ENCODE results near the gene ZNF609.

The ZNF609 gene

DNA sequence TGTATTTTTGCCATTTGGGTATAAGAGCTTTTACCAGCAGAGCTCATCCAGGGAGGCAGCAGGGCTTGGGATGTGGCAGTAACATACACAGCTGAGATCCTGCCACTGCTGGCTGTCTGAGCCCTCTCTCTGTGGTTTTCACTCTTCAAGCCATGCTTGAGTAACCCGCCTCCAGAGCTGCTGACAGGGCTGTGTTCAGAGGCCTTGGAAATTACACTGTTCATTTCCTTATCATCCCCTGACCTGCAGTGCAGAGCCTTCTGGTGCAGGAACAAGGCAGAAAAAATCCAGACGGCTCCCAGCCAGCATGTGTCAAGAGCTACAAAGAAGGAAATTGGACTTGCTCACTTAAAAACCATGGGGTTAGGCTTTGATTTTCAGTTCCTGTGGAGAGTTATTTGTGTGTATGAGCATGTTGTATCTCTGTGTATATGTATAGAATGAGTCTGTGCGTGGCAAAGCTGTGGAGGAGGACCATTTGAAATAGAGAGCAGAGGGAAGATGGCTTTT is 47.0 kb downstream of the ZNF609 start:
- TF ChIP-seq, protein P1, sequence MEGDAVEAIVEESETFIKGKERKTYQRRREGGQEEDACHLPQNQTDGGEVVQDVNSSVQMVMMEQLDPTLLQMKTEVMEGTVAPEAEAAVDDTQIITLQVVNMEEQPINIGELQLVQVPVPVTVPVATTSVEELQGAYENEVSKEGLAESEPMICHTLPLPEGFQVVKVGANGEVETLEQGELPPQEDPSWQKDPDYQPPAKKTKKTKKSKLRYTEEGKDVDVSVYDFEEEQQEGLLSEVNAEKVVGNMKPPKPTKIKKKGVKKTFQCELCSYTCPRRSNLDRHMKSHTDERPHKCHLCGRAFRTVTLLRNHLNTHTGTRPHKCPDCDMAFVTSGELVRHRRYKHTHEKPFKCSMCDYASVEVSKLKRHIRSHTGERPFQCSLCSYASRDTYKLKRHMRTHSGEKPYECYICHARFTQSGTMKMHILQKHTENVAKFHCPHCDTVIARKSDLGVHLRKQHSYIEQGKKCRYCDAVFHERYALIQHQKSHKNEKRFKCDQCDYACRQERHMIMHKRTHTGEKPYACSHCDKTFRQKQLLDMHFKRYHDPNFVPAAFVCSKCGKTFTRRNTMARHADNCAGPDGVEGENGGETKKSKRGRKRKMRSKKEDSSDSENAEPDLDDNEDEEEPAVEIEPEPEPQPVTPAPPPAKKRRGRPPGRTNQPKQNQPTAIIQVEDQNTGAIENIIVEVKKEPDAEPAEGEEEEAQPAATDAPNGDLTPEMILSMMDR (IDR thresholded peaks at IDR 0.05; ENCODE audit: low read depth, low read length), result no peak
- no peak overlapping the region for H3K4me3 ChIP-seq (ENCODE audit: low read depth, low read length)
- DNase-seq (ENCODE audit: low read depth, low spot score), result peak; percentile 86
- in situ Hi-C loops (cut with HindIII; ENCODE audit: low sequenced_read_pairs), result no loop called here

DNA sequence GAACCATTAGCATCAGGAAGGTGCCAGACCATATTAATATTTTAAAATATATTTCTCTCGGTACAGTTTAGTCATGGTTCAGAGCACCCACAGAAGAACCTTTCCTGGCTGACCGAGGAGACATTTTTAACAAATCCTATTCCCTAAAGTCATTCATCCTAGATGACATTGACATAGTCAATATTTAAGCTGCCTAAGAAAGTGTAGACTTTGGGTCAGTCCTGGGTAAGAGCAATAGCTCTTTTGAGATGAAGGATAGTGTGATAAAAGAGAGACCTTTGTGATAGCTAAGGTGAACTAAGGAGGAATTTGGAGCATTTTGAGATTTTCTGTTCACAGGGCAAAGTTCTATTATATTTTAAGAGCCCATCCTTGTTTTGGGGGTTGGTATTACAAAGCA is 47.5 kb downstream of the ZNF609 start:
- no peak for DNase-seq (ENCODE audit: low read depth, low spot score)
- TF ChIP-seq, protein P1 (IDR thresholded peaks at IDR 0.05; ENCODE audit: low read depth, low read length), result no peak
- in situ Hi-C loops (cut with HindIII; ENCODE audit: low sequenced_read_pairs), result no loop called here
- no peak overlapping the region for H3K4me3 ChIP-seq (ENCODE audit: low read depth, low read length)

DNA sequence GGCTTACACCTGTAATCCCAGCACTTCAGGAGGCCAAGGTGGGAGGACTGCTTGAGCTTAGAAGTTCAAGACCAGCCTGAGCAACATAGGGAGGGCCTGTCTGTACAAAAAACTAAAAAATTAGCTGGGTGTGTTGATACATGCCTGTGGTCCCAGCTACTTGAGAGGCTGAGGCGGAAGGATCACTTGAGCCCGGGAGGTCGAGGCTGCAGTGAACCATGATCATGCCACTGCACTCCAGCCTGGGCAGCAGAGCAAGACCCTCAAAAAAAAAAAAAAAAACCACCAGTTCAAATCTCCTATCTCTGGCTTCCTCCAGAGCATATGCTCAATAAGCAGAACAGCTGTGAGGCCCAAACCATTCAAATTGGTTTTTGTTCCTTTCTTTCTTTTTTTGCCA is 53.4 kb downstream of the ZNF609 start:
- no peak overlapping the region for H3K4me3 ChIP-seq (ENCODE audit: low read depth, low read length)
- TF ChIP-seq, protein P1 (IDR thresholded peaks at IDR 0.05; ENCODE audit: low read depth, low read length), result no peak
- in situ Hi-C loops (cut with HindIII; ENCODE audit: low sequenced_read_pairs), result no loop called here
- no peak for DNase-seq (ENCODE audit: low read depth, low spot score)

DNA sequence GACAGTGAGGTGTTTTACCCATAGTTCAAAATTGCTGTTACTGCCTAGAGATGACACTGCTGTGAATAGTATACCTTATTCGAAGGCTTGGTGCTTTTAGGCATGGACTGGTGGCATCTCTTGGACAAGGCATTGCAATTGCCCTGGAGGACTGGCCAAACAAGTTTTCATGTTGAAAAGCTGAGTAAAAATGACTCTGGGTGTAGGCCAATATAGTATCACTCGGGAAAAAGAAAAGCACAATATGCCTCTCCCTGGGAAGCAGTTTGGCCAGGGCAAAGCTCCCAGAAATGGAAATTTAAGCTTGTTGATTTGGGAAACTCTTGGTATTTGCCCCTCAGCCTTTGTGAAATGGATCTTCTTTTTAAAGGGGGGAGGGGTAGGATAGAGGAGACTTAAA is 54.8 kb downstream of the ZNF609 start:
- no peak overlapping the region for H3K4me3 ChIP-seq (ENCODE audit: low read depth, low read length)
- TF ChIP-seq, protein P1 (IDR thresholded peaks at IDR 0.05; ENCODE audit: low read depth, low read length), result no peak
- in situ Hi-C loops (cut with HindIII; ENCODE audit: low sequenced_read_pairs), result no loop called here
- DNase-seq (ENCODE audit: low read depth, low spot score), result no peak

DNA sequence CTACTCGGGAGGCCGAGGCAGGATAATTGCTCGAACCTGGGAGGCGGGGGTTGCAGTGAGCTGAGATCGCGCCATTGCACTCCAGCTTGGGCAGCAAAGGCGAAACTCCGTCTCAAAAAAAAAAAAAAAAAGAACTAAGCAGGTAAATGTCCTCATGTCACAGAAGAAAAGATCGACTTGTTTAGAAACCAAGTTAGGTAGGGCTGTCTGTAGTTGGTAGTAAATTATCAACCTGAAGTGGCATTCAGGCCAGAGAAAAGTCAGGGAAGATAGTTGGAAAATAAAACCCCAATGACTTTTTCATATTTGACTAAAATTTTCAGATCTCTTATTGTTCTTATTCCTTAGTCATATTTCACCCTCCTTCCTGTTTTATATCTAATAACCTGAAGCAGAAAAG is 55.4 kb downstream of the ZNF609 start:
- TF ChIP-seq, protein P1 (IDR thresholded peaks at IDR 0.05; ENCODE audit: low read depth, low read length), result no peak
- in situ Hi-C loops (cut with HindIII; ENCODE audit: low sequenced_read_pairs), result no loop called here

DNA sequence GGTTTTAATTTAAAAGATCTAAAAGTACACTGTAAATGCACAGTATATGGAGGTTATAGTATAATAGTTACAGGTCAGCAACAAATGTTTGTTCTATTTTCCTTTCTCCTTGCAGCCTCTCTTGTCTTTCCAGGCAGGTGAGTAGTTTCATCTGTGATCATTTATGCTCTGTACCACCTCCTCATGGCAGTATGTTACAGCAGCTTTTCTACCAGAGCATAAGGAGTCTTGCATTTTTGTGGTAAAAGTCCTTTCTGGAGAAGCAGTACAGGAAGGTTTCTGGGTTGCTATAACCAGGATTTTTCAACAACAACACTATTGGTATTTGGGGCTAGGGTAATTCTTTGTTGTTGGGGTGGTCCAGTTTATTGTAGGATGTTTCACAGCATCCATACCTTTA is 59.5 kb downstream of the ZNF609 start:
- TF ChIP-seq, protein P1 (IDR thresholded peaks at IDR 0.05; ENCODE audit: low read depth, low read length), result peak; percentile 2
- no peak overlapping the region for H3K4me3 ChIP-seq (ENCODE audit: low read depth, low read length)
- in situ Hi-C loops (cut with HindIII; ENCODE audit: low sequenced_read_pairs), result no loop called here
- DNase-seq (ENCODE audit: low read depth, low spot score), result no peak

More for the DNA sequence above, 55.4 kb downstream of the ZNF609 start:
- no peak for DNase-seq (ENCODE audit: low read depth, low spot score)
- no peak overlapping the region for H3K4me3 ChIP-seq (ENCODE audit: low read depth, low read length)

DNA sequence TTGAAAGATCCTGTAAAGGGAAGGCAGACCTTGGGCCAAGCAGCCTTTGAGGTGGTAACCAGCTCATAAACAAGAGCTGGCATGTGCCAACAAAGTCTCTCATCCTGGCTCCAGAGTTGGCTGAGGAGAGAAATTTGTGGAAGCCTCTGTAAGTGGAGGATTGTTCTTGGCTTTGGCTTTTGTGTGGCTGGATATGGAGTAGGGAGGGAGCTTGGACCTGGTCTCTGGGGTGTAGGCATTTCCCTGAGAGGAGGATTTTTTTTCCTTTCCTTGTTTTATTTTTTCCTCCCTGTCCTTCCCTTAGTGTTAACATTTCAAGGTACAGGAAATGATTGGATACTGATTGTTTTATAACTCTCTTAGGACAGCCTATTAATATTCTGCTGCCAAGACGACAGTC is 60.8 kb downstream of the ZNF609 start:
- TF ChIP-seq, protein P1 (IDR thresholded peaks at IDR 0.05; ENCODE audit: low read depth, low read length), result no peak
- H3K4me3 ChIP-seq (ENCODE audit: low read depth, low read length), result no peak overlapping the region
- no peak for DNase-seq (ENCODE audit: low read depth, low spot score)
- in situ Hi-C loops (cut with HindIII; ENCODE audit: low sequenced_read_pairs), result no loop called here

Measured in astrocyte of the spinal cord (primary cell).